Measurements from ENCODE around the gene KICS2.

- TF ChIP-seq CTCF (IDR thresholded peaks at IDR 0.05 in 2 of 3, conservative IDR thresholded peaks at IDR 0.05 in 1 of 3; ENCODE audit: insufficient read depth in 2 of 3, low read depth in 1 of 3, low read length in 3 of 3) (no peak), SRSF3 (IDR thresholded peaks at IDR 0.05; ENCODE audit: insufficient read depth, low read length) (no peak), HNRNPUL1 (IDR thresholded peaks at IDR 0.05; ENCODE audit: low read length) (no peak)
- TF ChIP-seq, protein P1, sequence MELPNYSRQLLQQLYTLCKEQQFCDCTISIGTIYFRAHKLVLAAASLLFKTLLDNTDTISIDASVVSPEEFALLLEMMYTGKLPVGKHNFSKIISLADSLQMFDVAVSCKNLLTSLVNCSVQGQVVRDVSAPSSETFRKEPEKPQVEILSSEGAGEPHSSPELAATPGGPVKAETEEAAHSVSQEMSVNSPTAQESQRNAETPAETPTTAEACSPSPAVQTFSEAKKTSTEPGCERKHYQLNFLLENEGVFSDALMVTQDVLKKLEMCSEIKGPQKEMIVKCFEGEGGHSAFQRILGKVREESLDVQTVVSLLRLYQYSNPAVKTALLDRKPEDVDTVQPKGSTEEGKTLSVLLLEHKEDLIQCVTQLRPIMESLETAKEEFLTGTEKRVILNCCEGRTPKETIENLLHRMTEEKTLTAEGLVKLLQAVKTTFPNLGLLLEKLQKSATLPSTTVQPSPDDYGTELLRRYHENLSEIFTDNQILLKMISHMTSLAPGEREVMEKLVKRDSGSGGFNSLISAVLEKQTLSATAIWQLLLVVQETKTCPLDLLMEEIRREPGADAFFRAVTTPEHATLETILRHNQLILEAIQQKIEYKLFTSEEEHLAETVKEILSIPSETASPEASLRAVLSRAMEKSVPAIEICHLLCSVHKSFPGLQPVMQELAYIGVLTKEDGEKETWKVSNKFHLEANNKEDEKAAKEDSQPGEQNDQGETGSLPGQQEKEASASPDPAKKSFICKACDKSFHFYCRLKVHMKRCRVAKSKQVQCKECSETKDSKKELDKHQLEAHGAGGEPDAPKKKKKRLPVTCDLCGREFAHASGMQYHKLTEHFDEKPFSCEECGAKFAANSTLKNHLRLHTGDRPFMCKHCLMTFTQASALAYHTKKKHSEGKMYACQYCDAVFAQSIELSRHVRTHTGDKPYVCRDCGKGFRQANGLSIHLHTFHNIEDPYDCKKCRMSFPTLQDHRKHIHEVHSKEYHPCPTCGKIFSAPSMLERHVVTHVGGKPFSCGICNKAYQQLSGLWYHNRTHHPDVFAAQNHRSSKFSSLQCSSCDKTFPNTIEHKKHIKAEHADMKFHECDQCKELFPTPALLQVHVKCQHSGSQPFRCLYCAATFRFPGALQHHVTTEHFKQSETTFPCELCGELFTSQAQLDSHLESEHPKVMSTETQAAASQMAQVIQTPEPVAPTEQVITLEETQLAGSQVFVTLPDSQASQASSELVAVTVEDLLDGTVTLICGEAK (IDR thresholded peaks at IDR 0.05), result no peak
- TF ChIP-seq, protein P1 (CRISPR knock-in tag; IDR thresholded peaks at IDR 0.05), result no peak
Measured at GRCh38 chr12:64173456-64173855, 48.6 kb downstream of the KICS2 start.

All from K562 (cell line).